ENCODE data around the gene PCGF3.

- TF ChIP-seq CTCF (IDR thresholded peaks at IDR 0.05) (no peak), POLR2A (IDR thresholded peaks at IDR 0.05) (no peak)
Measured at GRCh38 chr4:676871-677235, 28.8 kb upstream of the PCGF3 start.

All from prostate gland (tissue), 2 donors.